NB4 (cell line): ENCODE measurements around the gene HOXA13.
A peak's percentile ranks its signal among the peaks of the same experiment; 100 is the strongest.

Experiments
- DNase-seq: peaks from one replicate; pipeline ENCODE4 v3.0.0; 2010; ENCODE audit warnings: low read depth
- H3K4me3 ChIP-seq: one replicate; pipeline ENCODE4 v1.5.1; 2011; ENCODE audit warnings: mild to moderate bottlenecking, low read depth, low read length, moderate library complexity
- MYC ChIP-seq: IDR thresholded peaks from 2 replicates; pipeline ENCODE4 v1.6.1; 2011; ENCODE audit warnings: low read depth, low read length
- POLR2A ChIP-seq: IDR thresholded peaks from 2 replicates; pipeline ENCODE4 v1.6.1; 2011; ENCODE audit warnings: mild to moderate bottlenecking; ENCODE audit not compliant: insufficient read length; ENCODE audit errors: extremely low read depth
- TF ChIP-seq, protein P1 (sequence below): IDR thresholded peaks from 2 replicates; pipeline ENCODE4 v1.6.1; 2011; ENCODE audit warnings: low read depth, low read length
- TF ChIP-seq, protein P2 (sequence below): IDR thresholded peaks from one replicate; pipeline ENCODE4 v1.5.1; 2012; ENCODE audit warnings: low read depth, low read length

HOXA13 gene

GRCh38 chr7:27235387-27236311, 35.8 kb upstream of the HOXA13 start:
- H3K4me3 ChIP-seq = peak overlapping the region; percentile 40
- peak; percentile 84 for DNase-seq
- TF ChIP-seq, protein P1, sequence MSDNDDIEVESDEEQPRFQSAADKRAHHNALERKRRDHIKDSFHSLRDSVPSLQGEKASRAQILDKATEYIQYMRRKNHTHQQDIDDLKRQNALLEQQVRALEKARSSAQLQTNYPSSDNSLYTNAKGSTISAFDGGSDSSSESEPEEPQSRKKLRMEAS = no peak
- TF ChIP-seq MYC (no peak), POLR2A (no peak)
- TF ChIP-seq, protein P2, sequence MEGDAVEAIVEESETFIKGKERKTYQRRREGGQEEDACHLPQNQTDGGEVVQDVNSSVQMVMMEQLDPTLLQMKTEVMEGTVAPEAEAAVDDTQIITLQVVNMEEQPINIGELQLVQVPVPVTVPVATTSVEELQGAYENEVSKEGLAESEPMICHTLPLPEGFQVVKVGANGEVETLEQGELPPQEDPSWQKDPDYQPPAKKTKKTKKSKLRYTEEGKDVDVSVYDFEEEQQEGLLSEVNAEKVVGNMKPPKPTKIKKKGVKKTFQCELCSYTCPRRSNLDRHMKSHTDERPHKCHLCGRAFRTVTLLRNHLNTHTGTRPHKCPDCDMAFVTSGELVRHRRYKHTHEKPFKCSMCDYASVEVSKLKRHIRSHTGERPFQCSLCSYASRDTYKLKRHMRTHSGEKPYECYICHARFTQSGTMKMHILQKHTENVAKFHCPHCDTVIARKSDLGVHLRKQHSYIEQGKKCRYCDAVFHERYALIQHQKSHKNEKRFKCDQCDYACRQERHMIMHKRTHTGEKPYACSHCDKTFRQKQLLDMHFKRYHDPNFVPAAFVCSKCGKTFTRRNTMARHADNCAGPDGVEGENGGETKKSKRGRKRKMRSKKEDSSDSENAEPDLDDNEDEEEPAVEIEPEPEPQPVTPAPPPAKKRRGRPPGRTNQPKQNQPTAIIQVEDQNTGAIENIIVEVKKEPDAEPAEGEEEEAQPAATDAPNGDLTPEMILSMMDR = peak; percentile 65

DNA sequence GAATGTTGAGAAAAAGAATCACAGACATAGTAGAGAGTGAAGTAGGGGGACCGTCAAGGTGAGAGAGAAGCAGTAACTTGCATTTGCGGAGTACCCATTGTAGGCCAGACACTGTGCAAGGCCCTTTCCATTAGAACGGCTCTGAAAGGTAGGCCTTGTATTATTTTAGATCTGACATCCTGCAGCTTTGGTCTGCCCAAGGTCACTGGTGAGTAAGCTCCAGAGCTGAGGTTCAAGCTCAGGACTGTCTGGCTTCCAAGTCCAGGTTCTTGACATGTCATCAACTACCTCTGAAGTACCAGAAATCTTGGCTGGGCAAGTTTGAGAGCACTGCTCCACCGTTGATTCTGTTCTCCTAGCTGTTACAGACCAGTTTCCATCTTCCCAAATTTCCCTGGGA, 29.6 kb upstream of the HOXA13 start:
- TF ChIP-seq, protein P2 = no peak
- no peak for DNase-seq
- H3K4me3 ChIP-seq = no peak overlapping the region

DNA sequence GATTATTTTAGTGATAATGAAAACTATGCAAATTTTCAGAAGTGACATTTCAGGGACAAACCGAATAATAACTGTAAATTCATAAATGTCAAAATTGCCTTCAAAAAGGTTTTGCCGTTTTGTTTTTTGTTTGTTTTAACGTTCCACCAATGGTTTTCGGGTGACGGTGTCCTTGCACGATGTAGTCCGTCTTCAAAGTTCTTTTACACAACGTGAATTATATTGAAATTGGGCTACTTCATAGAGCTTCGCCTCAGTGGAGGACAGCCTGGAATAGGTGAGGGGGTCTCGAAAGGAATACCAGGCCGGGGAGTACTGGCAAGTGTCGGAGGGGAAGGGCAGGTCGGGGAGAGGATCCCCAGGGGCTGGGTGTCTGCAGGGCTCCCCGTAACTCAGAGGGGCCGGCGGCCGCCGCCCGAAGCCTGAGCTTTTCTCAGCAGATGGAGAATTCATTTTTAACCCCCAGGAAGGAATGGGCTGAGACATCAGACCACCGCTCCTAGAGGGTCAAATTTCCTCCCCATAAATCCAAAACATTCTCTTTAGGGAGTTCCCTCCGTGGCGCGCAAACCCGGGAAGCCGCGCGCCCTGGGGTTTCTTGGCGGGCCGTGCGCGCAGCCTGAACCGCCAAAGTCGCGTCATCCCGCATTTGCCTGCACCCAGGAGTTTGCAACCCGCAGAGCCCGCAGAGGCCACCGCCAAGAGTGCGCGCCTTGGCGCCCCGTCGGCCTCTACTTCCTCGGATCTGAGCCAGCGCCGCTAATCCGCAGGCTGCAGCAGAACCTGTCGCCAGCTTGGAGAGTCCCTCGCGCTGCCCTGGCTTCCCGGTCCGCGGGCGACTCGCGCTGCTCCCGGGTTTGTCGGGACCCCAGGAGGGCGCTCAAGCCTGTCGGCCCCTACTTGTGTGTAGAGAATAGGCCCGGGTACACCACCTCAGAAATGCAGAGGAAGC, 25.4 kb upstream of the HOXA13 start:
- no peak for DNase-seq
- H3K4me3 ChIP-seq = no peak overlapping the region
- TF ChIP-seq MYC (no peak), POLR2A (no peak)
- TF ChIP-seq, protein P2 = no peak
- TF ChIP-seq, protein P1 = no peak

DNA sequence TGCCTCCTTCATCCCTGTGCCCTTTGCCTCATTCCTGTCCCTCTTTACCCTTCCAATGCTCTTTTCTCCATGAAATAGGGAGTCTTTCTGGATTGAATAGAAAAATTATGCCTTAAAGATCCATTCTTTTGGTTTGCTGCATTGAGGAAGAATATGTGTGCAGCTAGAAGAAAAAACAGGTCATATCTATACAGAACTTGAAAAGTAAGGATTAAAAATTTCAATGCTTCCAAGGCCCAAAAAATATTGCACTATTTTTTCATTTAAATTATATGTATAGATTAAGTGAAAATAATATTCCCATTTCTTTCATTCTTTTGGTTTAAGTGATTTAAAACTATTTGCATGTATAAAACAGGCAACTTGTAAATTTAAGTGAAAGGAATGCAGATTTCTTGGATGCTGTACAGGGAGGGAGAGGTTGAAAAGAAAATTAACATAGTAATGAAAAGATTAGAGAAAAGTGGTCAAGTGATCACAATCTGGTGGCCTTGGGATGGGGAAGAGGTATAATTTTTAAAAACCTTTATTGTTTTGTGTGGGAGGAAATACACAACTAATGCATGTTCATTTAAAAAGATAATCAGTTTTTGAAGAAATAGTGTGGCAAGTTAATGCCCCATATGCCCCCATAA, 24.2 kb upstream of the HOXA13 start:
- DNase-seq = no peak
- TF ChIP-seq MYC (no peak), POLR2A (no peak)
- TF ChIP-seq, protein P2 = no peak
- TF ChIP-seq, protein P1 = no peak
- no peak overlapping the region for H3K4me3 ChIP-seq

DNA sequence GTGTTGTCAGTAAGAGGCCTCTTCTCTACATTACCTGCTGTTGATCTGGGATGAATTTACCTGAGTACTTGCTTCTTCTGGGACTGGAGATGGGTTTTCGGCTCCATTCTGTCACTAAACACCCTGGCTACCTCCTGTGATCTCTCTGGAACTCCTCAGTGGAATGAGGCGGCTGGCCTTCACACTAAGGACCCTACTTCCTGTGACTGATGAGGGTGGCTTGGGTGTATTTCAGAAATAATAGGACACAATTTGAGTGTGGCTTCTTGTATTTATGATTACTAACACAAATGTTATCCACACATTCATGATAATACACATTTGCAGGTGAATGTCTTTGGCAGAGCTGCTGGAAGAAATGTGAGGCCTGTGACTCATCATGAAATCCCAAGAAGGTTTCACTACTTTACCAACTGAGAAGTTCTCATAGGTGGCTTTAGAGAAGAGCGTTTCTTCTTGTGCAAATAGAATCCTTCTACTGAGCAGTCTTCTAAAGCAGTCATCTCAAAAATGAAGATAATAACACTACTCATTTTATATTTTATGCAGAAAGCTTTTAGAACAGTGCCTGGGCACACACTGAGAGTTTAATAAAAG, 21.4 kb upstream of the HOXA13 start:
- no peak overlapping the region for H3K4me3 ChIP-seq
- no peak for DNase-seq
- no peak for TF ChIP-seq MYC
- TF ChIP-seq, protein P1 = no peak
- no peak for TF ChIP-seq POLR2A
- TF ChIP-seq, protein P2 = no peak
